H9 (cell line): ENCODE measurements around the gene MRPL30. TPM values are rescaled to one million over a fixed set of nuclear protein-coding genes. Genes with fewer than 3 reads are reported as not detected.

Experiments
- DNase-seq: peaks from one replicate; pipeline ENCODE4 v3.0.0-alpha.2; 2017
- H2AFZ ChIP-seq: one replicate; pipeline ENCODE4 v1.6.1; 2013; ENCODE audit warnings: mild to moderate bottlenecking, low read length, control low read depth, moderate library complexity
- H2AK5ac ChIP-seq: 2 replicates; pipeline ENCODE4 v1.6.1; 2013; ENCODE audit warnings: low read length, control low read depth, mixed read lengths; ENCODE audit not compliant: insufficient read length
- H2BK120ac ChIP-seq: one replicate; pipeline ENCODE4 v1.6.1; 2013; ENCODE audit warnings: low read depth, mild to moderate bottlenecking, low read length, control low read depth, inconsistent platforms; ENCODE audit not compliant: poor library complexity, severe bottlenecking
- H2BK12ac ChIP-seq: 2 replicates; pipeline ENCODE4 v1.6.1; 2013; ENCODE audit warnings: low read length, control low read depth, mixed read lengths, low read depth; ENCODE audit not compliant: insufficient read length
- H2BK15ac ChIP-seq: 2 replicates; pipeline ENCODE4 v1.6.1; 2013; ENCODE audit warnings: low read depth, low read length, control low read depth
- H2BK20ac ChIP-seq: one replicate; pipeline ENCODE4 v1.6.1; 2013; ENCODE audit warnings: low read depth, mild to moderate bottlenecking, low read length, control low read depth, inconsistent platforms; ENCODE audit not compliant: poor library complexity, severe bottlenecking
- H2BK5ac ChIP-seq: 2 replicates; pipeline ENCODE4 v1.6.1; 2013; ENCODE audit warnings: low read length, control low read depth, mixed read lengths; ENCODE audit not compliant: insufficient read length
- H3K14ac ChIP-seq: 2 replicates; pipeline ENCODE4 v1.6.1; 2013; ENCODE audit warnings: low read length, control low read depth; ENCODE audit not compliant: insufficient read depth
- H3K18ac ChIP-seq: 2 replicates; pipeline ENCODE4 v1.6.1; 2013; ENCODE audit warnings: low read depth, mild to moderate bottlenecking, mixed read lengths, low read length, control low read depth; ENCODE audit not compliant: insufficient read length
- H3K23ac ChIP-seq: 2 replicates; pipeline ENCODE4 v1.6.1; 2013; ENCODE audit warnings: low read length, control low read depth, mixed read lengths, low read depth; ENCODE audit not compliant: insufficient read length
- H3K23me2 ChIP-seq: 2 replicates; pipeline ENCODE4 v1.6.1; 2013; ENCODE audit warnings: low read depth, mild to moderate bottlenecking, mixed read lengths, low read length, control low read depth; ENCODE audit not compliant: insufficient read length, poor library complexity, severe bottlenecking
- H3K27ac ChIP-seq: 2 replicates; pipeline ENCODE4 v1.5.1; 2013; ENCODE audit warnings: low read length, control low read depth, mixed read lengths, low read depth; ENCODE audit not compliant: insufficient read length
- H3K27me3 ChIP-seq: 2 replicates; pipeline ENCODE4 v1.6.1; 2013; ENCODE audit warnings: low read length, control low read depth, inconsistent platforms; ENCODE audit not compliant: insufficient read depth
- H3K4ac ChIP-seq: 2 replicates; pipeline ENCODE4 v1.6.1; 2013; ENCODE audit warnings: low read depth, mild to moderate bottlenecking, control low read depth, inconsistent platforms, low read length, moderate library complexity
- H3K4me1 ChIP-seq: 2 replicates; pipeline ENCODE4 v1.6.1; 2013; ENCODE audit warnings: low read length, control low read depth, inconsistent platforms; ENCODE audit not compliant: insufficient read depth
- H3K4me2 ChIP-seq: 2 replicates; pipeline ENCODE4 v1.6.1; 2013; ENCODE audit warnings: low read length, control low read depth, mixed read lengths; ENCODE audit not compliant: insufficient read length, insufficient read depth
- H3K56ac ChIP-seq: 2 replicates; pipeline ENCODE4 v1.6.1; 2013; ENCODE audit warnings: low read depth, mild to moderate bottlenecking, mixed read lengths, low read length, control low read depth; ENCODE audit not compliant: insufficient read length
- H3K79me1 ChIP-seq: 2 replicates; pipeline ENCODE4 v1.6.1; 2013; ENCODE audit warnings: low read depth, mild to moderate bottlenecking, moderate library complexity, low read length, control low read depth, inconsistent platforms; ENCODE audit not compliant: insufficient read depth, poor library complexity, severe bottlenecking
- H3K79me2 ChIP-seq: 2 replicates; pipeline ENCODE4 v1.6.1; 2013; ENCODE audit warnings: low read length, control low read depth, inconsistent platforms; ENCODE audit not compliant: insufficient read depth
- H3K9ac ChIP-seq: 2 replicates; pipeline ENCODE4 v1.6.1; 2013; ENCODE audit warnings: low read length, control low read depth, mixed read lengths; ENCODE audit not compliant: insufficient read length; ENCODE audit errors: extremely low read depth
- H3K9me3 ChIP-seq: one replicate; pipeline ENCODE4 v1.6.1; 2013; ENCODE audit warnings: low read depth, low read length, inconsistent platforms; ENCODE audit not compliant: control insufficient read depth
- H3T11ph ChIP-seq: one replicate; pipeline ENCODE4 v1.6.1; 2013; ENCODE audit warnings: mild to moderate bottlenecking, low read length, control low read depth, inconsistent platforms
- H4K20me1 ChIP-seq: one replicate; pipeline ENCODE4 v1.6.1; 2013; ENCODE audit not compliant: control insufficient read depth, insufficient read length, insufficient read depth
- H4K5ac ChIP-seq: 2 replicates; pipeline ENCODE4 v1.6.1; 2013; ENCODE audit warnings: low read depth, mild to moderate bottlenecking, mixed read lengths, low read length, control low read depth; ENCODE audit not compliant: insufficient read length
- H4K8ac ChIP-seq: replicated peaks from 2 replicates; pipeline ENCODE4 v1.6.1; 2013; ENCODE audit warnings: low read length, control low read depth, mixed read lengths, low read depth; ENCODE audit not compliant: insufficient read length
- H4K91ac ChIP-seq: 2 replicates; pipeline ENCODE4 v1.6.1; 2013; ENCODE audit warnings: low read depth, mild to moderate bottlenecking, moderate library complexity, mixed read lengths, low read length, control low read depth; ENCODE audit not compliant: insufficient read length
- H3K27ac Mint-ChIP-seq, 3 experiments: 2 replicates in 2 of 3; 3 replicates in 1 of 3; pipeline ENCODE4 v1.8.0; 2020 to 2021; ENCODE audit warnings: mixed read lengths in 3 of 3, mild to moderate bottlenecking in 1 of 3, moderate library complexity in 1 of 3
- H3K27me3 Mint-ChIP-seq: 2 replicates; pipeline ENCODE4 v1.8.0; 2021; ENCODE audit warnings: low read depth, mild to moderate bottlenecking, moderate library complexity, mixed read lengths
- H3K36me3 Mint-ChIP-seq, 3 experiments: 2 replicates in 2 of 3; 3 replicates in 1 of 3; pipeline ENCODE4 v1.8.0; 2020 to 2021; ENCODE audit warnings: low read depth in 3 of 3, mixed read lengths in 3 of 3; ENCODE audit not compliant: insufficient read depth in 1 of 3
- H3K4me1 Mint-ChIP-seq, 2 experiments: 2 replicates each; pipeline ENCODE4 v1.8.0; 2020; ENCODE audit warnings: mixed read lengths in 2 of 2
- H3K4me3 Mint-ChIP-seq, 2 experiments: 2 replicates in 1 of 2; 3 replicates in 1 of 2; pipeline ENCODE4 v1.8.0; 2020 to 2021; ENCODE audit warnings: mild to moderate bottlenecking in 2 of 2, mixed read lengths in 2 of 2, moderate library complexity in 1 of 2
- H3K9me3 Mint-ChIP-seq, 2 experiments: 2 replicates in 1 of 2; 3 replicates in 1 of 2; pipeline ENCODE4 v1.8.0; 2020; ENCODE audit warnings: mild to moderate bottlenecking in 2 of 2, mixed read lengths in 2 of 2, moderate library complexity in 1 of 2
- WGBS: extraction: QIAGEN DNeasy Blood & Tissue Kit; methylation state at CpG from one replicate; pipeline ENCODE4 v1.1.7; 2013; ENCODE audit warnings: missing lambda C conversion rate, low lambda C conversion rate, mixed read lengths; ENCODE audit not compliant: insufficient read length; ENCODE audit errors: extremely low coverage; 5-methylcytosine and 5-hydroxymethylcytosine counted together
- total RNA-seq: library from RNA; stranded (reverse); gene quantifications from 2 replicates; pipeline ENCODE4 v1.2.1, GENCODE V29; 2021
- TF ChIP-seq, protein P1 (sequence below): fragments of 200-600 bp; sonication (generic); conservative IDR thresholded peaks from 3 replicates; pipeline ENCODE4 v1.8.0; 2021; ENCODE audit warnings: antibody characterized with exemption, mild to moderate bottlenecking

MRPL30 gene
- total RNA-seq, 1 experiment from 2014 or later, result 50.8 TPM

DNA sequence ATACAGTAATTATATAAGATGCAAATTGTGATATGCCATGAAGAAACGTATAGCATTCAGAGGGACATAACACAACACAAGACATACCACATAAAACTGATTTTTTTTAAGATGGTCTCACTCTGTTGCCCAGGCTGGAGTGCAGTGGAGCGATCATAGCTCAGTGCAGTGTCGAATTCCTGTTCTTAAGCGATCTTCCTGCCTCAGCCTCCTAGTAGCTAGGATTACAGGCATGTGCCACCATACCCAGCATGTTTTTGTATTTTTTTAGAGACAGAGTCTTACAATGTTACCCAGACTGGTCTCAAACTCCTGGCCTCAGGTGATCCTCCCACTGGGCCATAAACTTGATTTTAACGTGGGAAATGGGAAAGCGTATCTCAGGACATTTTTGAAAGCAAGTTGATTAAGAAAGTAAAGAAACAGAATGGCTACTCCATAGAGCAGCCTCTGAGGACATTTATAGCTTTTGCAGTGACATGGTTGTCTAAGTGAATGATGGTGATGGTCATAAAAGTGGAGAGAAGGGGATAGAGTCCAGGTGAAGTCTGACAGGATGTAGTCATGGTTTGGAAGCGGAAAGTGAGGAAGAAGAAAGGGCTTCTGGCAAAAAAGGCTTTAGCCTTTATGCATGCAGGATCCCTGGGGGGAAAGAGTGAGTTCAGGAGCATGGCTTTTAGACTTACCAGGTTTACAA is 28.6 kb upstream of the MRPL30 start:
- no peaks in the 10 kb centered on the region for H3K79me1 ChIP-seq
- H3T11ph ChIP-seq, result no peak overlapping the region
- H3K14ac ChIP-seq, result no peak overlapping the region
- H4K91ac ChIP-seq, result no peak overlapping the region
- no peak overlapping the region for H2BK120ac ChIP-seq
- Mint-ChIP-seq H3K4me1 (peaks cover 12 to 17% of the 10 kb centered on the region in 2 experiments), H3K9me3 (no peaks in the 10 kb centered on the region), H3K36me3 (peaks cover 3 to 11% (median 7%) of the 10 kb centered on the region in 3 experiments; a peak in 6 of 7 replicates), H3K4me3 (no peak overlapping the region), H3K27ac (no peak overlapping the region), H3K27me3 (no peaks in the 10 kb centered on the region)
- no peak overlapping the region for H3K56ac ChIP-seq
- no peak overlapping the region for H3K27ac ChIP-seq
- peaks cover 14% of the 10 kb centered on the region for H3K23me2 ChIP-seq
- H2BK20ac ChIP-seq, result no peak overlapping the region
- no peak overlapping the region for H2BK5ac ChIP-seq
- no CpG with 5 or more reads among the region's 7 CpGs for WGBS
- no peaks in the 10 kb centered on the region for H3K27me3 ChIP-seq
- H3K79me2 ChIP-seq, result no peaks in the 10 kb centered on the region
- H2AK5ac ChIP-seq, result no peak overlapping the region
- TF ChIP-seq, protein P1, sequence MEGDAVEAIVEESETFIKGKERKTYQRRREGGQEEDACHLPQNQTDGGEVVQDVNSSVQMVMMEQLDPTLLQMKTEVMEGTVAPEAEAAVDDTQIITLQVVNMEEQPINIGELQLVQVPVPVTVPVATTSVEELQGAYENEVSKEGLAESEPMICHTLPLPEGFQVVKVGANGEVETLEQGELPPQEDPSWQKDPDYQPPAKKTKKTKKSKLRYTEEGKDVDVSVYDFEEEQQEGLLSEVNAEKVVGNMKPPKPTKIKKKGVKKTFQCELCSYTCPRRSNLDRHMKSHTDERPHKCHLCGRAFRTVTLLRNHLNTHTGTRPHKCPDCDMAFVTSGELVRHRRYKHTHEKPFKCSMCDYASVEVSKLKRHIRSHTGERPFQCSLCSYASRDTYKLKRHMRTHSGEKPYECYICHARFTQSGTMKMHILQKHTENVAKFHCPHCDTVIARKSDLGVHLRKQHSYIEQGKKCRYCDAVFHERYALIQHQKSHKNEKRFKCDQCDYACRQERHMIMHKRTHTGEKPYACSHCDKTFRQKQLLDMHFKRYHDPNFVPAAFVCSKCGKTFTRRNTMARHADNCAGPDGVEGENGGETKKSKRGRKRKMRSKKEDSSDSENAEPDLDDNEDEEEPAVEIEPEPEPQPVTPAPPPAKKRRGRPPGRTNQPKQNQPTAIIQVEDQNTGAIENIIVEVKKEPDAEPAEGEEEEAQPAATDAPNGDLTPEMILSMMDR, result no peak
- peaks cover 2% of the 10 kb centered on the region for H4K20me1 ChIP-seq
- no peak overlapping the region for H3K4me2 ChIP-seq
- no peak overlapping the region for H3K23ac ChIP-seq
- H4K8ac ChIP-seq, result no peak overlapping the region
- no peak overlapping the region for H4K5ac ChIP-seq
- H3K9me3 ChIP-seq, result no peaks in the 10 kb centered on the region
- no peak for DNase-seq
- H2BK15ac ChIP-seq, result no peak overlapping the region
- no peak overlapping the region for H2BK12ac ChIP-seq
- H3K4me1 ChIP-seq, result 0 out of 2 replicates have a peak, but pooled peaks cover 2% of the 10 kb centered on the region
- H2AFZ ChIP-seq, result no peak overlapping the region
- H3K4ac ChIP-seq, result no peak overlapping the region
- no peak overlapping the region for H3K9ac ChIP-seq
- H3K18ac ChIP-seq, result no peak overlapping the region
